Stimulated activated CD4-positive, alpha-beta T cell treated with anti-CD3 and anti-CD28 coated beads, Interleukin-1b, Interleukin-23, amount 100 ng/mL, for 24 hours (primary cell): Measurements from ENCODE around the gene SLC39A13.

Source experiments
- DNase-seq, 4 experiments: peaks; one replicate each; pipeline ENCODE4 v3.0.0-alpha.2; 2020; ENCODE audit warnings: low read depth in 4 of 4, low spot score in 1 of 4

SLC39A13 gene

DNA sequence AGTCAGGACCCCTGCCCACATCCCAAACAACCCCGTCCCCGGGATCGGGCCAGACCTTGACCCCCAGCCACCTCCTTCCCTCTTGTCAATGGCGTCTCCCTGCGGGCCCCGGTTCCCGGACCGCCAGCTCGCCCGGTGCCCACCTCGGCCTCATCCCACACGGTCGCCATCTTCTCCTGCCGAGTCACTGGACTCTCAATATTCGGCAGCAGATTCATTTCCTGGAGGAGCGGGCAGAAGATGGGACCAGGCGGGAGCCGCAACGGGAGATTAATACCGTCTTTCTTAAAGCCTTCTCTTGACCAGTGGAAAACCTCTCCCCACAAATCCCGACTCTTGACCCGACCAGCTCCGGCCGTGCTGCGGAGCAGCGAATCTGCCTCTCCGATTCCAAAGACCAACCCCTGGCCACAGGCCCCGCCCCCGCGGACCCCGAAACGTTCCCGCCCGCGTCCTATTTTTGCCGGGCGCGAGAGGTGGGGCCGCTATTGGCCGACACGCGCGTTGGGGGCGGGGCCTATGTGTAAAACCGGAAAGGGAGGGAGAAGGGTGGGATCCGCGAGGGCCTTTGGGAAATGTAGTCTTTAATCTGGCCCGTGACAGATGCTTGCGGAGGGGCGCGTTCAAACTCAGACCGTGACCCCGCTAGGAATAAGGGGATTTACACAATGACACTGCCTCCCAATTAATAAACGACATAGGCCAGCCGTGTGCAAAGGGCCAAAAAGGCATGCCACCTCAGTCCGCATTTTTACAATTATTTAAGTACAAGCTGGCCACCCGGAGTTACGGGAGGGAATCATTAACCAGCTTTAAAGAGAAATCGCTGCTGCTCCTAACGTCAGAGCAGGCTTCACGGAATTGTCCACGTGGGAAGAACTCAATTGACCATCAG lies 17.9 kb downstream of the SLC39A13 start, which contains the start of gene PSMC3:
Gene PSMC3, minus strand, starts transcription at position 378 of the 895 bp plus-strand sequence. Its CDS starts 160 bp downstream, at position 218.
- peak; percentile 98 to 100 (median 98) for DNase-seq

- no peak for DNase-seq
Measured at GRCh38 chr11:47430524-47430923, 22.1 kb downstream of the SLC39A13 start.

- no peak for DNase-seq
Measured at GRCh38 chr11:47431356-47432083, 23.1 kb downstream of the SLC39A13 start.

- no peak for DNase-seq
Measured at GRCh38 chr11:47433157-47433556, 24.8 kb downstream of the SLC39A13 start.

DNA sequence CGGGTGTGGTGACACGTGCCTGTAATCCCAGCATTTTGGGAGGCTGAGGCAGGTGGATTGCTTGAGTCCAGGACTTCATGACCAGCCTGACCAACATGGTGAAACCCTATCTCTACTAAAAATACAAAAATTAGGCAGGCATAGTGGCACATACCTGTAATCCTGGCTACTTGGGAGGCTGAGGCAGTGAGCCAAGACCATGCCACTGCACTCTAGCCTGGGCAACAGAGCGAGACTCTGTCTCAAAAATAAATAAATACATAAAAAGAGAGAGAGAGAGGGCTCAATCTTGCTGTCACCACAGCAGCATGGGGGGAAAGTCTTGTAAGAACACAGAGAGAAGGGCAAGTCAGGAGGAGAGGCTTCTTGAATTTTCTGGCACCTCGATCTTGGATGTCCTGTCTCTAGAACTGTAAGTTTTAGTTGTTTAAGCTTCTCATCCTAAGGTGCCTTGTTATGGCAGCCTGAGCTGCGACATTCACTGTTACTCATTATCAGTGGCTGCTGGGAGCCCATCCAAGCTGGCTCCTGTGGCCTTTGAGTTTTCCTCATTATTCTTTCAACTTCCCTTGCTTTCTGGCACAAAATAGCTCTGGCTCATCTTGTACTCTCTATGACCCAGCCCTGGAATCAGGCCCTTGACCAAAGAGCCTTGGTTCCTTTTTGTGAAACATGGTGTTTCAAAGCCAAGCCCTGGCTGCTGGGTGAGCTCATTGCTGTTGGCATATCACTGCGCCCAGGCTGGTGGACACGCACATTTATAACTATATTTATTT lies 25.8 kb downstream of the SLC39A13 start:
- DNase-seq, result no peak

- no peak for DNase-seq
Measured at GRCh38 chr11:47435687-47436086, 27.3 kb downstream of the SLC39A13 start.

DNA sequence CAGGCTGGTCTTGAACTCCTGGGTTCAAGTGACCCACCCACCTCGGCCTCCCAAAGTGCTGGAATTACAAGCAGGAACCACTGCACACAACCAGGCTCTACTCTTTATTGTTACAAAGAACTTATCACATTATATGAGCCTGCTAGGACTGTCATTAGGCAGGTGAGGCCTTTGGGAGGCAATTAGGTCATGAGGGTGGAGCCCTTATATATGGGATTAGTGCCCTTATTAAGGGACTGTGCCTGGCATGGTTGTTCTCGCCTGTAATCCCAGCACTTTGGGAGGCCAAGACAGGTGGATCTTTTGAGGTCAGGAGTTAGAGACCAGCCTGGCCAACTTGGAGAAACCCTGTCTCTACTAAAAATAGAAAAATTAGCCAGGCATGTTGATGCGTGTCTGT lies 28.3 kb downstream of the SLC39A13 start:
- DNase-seq, result no peak

GRCh38 chr11:47437218-47437745 lies 28.9 kb downstream of the SLC39A13 start:
- DNase-seq, result no peak

DNA sequence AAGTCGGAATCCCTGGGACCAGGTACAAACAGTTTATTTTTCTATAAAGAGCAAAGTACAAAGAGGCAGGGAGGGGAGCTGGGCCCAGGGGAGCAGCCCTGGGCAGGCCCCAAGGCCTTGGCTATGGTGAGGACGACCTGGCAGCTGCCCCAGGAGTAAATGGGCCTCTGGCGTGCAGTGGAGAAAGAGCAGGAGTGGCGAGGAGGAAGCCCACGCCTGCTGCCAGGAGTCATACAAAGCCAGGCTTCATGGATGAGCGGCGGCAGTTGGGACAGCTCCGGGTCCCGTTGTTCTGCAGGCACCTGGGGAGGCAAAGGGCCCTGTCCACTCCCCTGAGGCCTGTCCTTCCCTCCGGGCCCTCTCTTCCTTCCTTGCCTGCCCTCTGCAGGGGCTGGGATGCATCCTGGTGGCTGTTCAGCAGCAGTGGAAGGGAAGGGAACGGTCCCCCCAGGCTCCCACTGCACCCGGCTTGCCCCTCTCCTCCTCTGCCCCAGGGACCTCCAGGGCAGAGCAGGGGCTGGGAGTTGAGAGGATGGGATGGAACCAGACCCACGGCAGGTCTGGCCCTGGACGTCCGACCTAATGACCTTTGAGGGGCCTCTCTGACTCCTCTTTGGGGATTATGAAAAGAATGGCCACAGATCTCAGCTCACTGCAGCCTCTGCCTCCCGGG lies 29.5 kb downstream of the SLC39A13 start:
- DNase-seq, result no peak

DNA sequence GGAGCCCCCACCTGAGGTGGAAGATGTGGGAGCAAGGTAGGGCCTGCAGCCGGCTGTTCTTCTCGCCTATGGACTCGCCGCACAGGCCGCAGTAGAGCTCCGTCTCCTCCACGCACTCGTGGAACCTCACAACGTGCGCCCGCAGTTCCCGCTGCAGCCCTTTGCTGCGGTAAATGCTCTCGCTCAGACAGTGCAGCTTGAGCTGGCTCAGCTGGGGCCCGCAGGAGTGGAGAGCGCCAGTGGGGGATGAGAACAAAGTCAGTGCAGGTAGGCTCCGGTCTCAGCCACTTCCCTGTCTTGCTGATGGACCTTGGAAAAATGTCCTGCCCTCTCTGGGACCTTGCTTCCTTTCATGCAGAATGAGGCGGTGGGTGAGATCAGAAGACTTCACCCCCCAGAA lies 30.3 kb downstream of the SLC39A13 start:
- DNase-seq, result no peak

GRCh38 chr11:47440054-47440476 lies 31.7 kb downstream of the SLC39A13 start:
- no peak for DNase-seq

DNA sequence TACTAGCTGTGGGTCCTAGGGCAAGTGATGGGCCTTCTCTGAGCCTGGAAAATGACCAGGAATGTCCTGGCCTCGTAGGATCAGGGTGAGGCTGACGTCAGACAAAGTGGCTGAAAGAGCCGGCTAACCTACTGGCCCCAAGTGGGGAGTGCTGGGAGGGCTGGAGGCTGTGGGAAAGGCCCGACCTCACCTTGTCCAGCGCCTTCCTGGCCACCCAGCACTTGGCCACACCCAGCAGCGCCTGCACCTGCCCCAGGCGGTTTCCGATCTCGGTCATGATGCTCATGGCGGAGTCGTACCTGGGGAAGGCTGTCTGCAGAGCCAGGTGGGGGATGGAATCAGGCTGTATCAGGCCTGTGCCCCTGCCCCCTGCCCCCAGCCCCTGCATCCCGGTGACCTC lies 33.0 kb downstream of the SLC39A13 start:
- DNase-seq, result no peak

GRCh38 chr11:47442514-47442913 lies 34.1 kb downstream of the SLC39A13 start:
- DNase-seq, result no peak

DNA sequence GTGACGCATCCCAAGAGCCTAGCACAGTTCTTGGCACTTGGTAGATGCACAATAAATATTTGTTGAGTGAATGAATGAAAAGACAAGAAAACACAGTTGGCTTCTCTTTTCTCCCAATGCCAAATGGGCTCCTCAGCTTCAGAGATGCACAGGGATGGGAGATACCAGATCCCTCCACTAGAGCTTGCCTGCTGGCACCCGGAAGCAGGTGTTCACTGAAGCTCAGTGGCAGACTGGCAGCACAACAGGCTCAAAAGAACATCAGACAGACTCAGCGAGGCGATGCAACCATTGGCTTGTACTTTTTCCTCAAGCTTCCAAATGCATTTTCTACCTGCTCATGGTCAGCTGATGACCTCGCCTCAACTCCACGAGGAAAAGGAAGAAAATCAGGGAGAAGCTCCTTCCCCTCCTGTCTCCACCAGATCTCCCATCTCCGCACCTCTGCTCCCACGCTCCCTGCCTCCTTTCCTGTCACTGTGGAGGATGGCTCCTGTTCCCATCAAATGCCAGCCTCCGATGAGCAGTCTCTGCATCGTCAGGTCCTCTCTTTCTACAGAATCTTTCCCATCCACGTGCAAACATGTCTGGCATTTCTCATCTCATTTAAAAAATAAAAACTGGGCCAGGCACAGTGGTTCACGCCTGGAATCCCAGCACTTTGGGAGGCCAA lies 34.8 kb downstream of the SLC39A13 start:
- DNase-seq, result no peak

- DNase-seq, result no peak
Measured at GRCh38 chr11:47443817-47444216, 35.4 kb downstream of the SLC39A13 start.

DNA sequence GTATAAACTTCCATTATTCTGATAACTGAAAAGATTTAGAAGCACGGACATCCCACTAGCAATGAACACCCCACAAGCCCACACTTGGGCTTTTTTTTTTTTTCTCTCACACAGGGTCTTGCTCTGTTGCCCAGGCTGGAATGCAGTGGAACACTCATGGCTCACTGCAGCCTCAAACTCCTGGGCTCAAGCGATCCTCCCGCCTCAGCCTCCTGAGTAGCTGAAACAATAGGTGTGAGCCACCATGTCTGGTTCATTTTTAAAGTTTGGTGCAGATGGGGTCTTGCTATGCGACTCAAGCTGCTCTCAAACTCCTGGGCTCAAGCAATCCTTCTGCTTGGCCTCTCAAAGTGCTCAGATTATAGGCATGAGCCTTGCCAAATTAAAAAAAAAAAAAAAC lies 37.5 kb downstream of the SLC39A13 start:
- DNase-seq, result no peak

- DNase-seq, result no peak
Measured at GRCh38 chr11:47446833-47447232, 38.4 kb downstream of the SLC39A13 start.

DNA sequence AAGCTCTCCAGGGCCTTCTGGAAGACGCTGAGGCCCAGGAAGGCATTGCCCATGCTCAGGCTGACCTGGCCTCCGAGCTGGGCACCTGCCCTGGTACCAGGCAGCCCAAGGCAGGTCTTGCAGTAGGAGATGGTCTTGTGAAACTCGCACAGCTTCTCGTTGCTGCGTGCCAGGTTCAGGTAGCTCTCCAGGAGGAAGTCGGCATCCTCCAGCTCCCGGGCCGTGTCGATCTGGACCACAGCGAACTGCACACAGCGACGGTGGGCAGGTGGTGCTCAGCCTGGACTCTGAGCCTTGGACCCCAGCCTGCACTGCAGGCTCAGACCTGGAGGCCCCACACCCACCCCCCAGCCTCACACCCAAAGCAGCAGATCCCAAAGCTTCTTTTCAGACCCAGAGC lies 39.5 kb downstream of the SLC39A13 start:
- no peak for DNase-seq

DNA sequence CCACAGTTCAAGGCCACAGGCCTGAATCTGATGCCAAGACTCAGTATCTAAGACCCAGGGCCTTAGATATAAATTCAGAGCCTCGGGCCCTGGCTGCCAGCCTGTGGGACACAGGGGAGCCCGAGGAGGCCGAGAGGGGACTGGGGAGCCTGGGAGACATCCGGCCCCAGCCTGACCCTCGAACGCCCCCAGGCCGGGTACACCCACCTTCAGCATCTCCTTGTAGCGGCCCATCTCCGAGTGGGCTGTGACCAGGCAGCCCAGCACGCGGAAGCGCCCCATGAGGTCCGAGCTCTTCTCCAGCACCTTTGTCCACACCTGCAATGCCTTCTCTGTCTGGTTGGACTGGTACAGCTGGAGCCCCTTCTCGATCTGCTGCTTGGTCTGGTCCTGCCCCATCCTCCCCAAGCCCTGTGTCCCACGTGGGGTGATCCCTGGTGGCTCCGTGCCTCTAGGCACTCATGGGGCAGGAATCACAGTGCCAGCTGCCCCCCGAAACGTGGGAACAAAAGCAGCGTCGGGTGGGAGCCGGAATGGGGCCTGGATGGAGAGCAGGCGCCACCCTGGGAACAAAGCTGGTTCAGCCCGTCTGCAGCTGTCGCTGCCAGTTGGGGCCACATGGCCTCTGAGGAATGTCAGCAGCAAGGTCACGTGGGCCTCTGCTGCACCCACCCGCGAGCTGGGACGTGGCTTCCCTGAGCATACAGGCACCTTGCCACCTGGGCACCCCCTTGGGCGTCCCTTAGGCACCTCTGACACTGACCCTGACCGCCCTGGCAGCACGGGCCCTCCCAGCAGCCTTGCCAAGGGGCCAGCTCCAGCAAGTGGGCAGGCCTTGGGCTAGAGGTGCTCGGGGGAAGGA lies 40.4 kb downstream of the SLC39A13 start, which contains the start of gene RAPSN:
Gene RAPSN, minus strand, starts transcription at position 571 of the 862 bp plus-strand sequence. Its CDS starts 172 bp downstream, at position 399.
- DNase-seq, result no peak
